Uterus (tissue), 4 donors: ENCODE results near the gene UCP2. TPM values are rescaled to one million over a fixed set of nuclear protein-coding genes. Genes with fewer than 3 reads are reported as not detected.

ENCODE experiments used
- DNase-seq, 2 donors: peaks; one replicate each; pipeline ENCODE4 v3.0.0-alpha.2; 2019 to 2020
- H3K27ac ChIP-seq, 2 donors: fragments of 200-600 bp; sonication (generic); 1 replicate in 1 of 2; 2 replicates in 1 of 2; pipeline ENCODE4 v1.5.1; 2016 to 2018
- H3K27me3 ChIP-seq, 2 donors: fragments of 200-600 bp; sonication (generic); one replicate each; pipeline ENCODE4 v1.5.1; 2018 to 2019; ENCODE audit warnings: control low read depth in 1 of 2
- H3K36me3 ChIP-seq, 2 donors: fragments of 200-600 bp; sonication (generic); one replicate each; pipeline ENCODE4 v1.5.1; 2019; ENCODE audit warnings: control low read depth in 1 of 2
- H3K4me1 ChIP-seq, 2 donors: fragments of 200-600 bp; sonication (generic); one replicate each; pipeline ENCODE4 v1.5.1; 2018 to 2019; ENCODE audit warnings: control low read depth in 1 of 2
- H3K4me3 ChIP-seq, 2 donors: fragments of 200-600 bp; sonication (generic); 1 replicate in 1 of 2; 2 replicates in 1 of 2; pipeline ENCODE4 v1.5.1; 2018 to 2019; ENCODE audit warnings: mild to moderate bottlenecking in 1 of 2
- H3K9me3 ChIP-seq, 2 donors: fragments of 200-600 bp; sonication (generic); one replicate each; pipeline ENCODE4 v1.5.1; 2019; ENCODE audit warnings: control low read depth in 1 of 2
- CTCF ChIP-seq, 4 experiments: fragments of 200-600 bp in 2 of 4; fragments of 450-650 bp in 2 of 4; sonication (generic) in 2 of 4; IDR thresholded peaks; one replicate each; pipeline ENCODE4 v1.5.1; 2016 to 2019; ENCODE audit warnings: antibody characterized with exemption in 4 of 4, mild to moderate bottlenecking in 2 of 4, moderate library complexity in 1 of 4
- POLR2A ChIP-seq, 2 donors: fragments of 450-650 bp; IDR thresholded peaks; one replicate each; pipeline ENCODE4 v1.6.1; 2016; ENCODE audit warnings: antibody characterized with exemption in 2 of 2, mild to moderate bottlenecking in 1 of 2, moderate library complexity in 1 of 2
- intact Hi-C: fragments of 100-400 bp; cut with DNase I; formaldehyde crosslinking; loops from one replicate; pipeline ENCODE4 v1.15.1; 2023; ENCODE audit warnings: low total_unique reads
- total RNA-seq, 4 donors: library from RNA; depleted of rRNA in 3 of 4; stranded (reverse); fragments of >200 nt in 3 of 4; gene quantifications; one replicate each; pipeline versions ENCODE4 v1.1.0 to v1.2.4, GENCODE V29; 2014 to 2023
- donor health status: DM: yes; HTN: yes; CAD: no.

UCP2 gene
- total RNA-seq, 4 donors from 2014 or later, result 10.8 to 64.7 (median 33.7) TPM; not detected in 1

GRCh38 chr11:73963861-73964260 is 18.8 kb downstream of the UCP2 start:
- Histone ChIP-seq H3K9me3 (no peaks in the 10 kb centered on the region), H3K4me3 (no peak overlapping the region), H3K4me1 (peaks cover 0 to 4% of the 10 kb centered on the region in 2 donors), H3K36me3 (no peaks in the 10 kb centered on the region), H3K27me3 (no peaks in the 10 kb centered on the region), H3K27ac (no peak overlapping the region)
- TF ChIP-seq CTCF (IDR thresholded peaks at IDR 0.05) (no peak), POLR2A (IDR thresholded peaks at IDR 0.05) (no peak)
- no peak for DNase-seq
- intact Hi-C loops, result no loop called here

- peaks cover 0 to 4% of the 10 kb centered on the region in 2 donors for H3K4me1 ChIP-seq
- no peak overlapping the region for H3K4me3 ChIP-seq
- no peaks in the 10 kb centered on the region for H3K36me3 ChIP-seq
- no peak for DNase-seq
- H3K27me3 ChIP-seq, result no peaks in the 10 kb centered on the region
- no peaks in the 10 kb centered on the region for H3K9me3 ChIP-seq
- intact Hi-C loops, result no loop called here
- no peak overlapping the region for H3K27ac ChIP-seq
- TF ChIP-seq CTCF (IDR thresholded peaks at IDR 0.05) (no peak), POLR2A (IDR thresholded peaks at IDR 0.05) (no peak)
Measured at GRCh38 chr11:73962101-73962705, 20.4 kb downstream of the UCP2 start.

GRCh38 chr11:73961321-73961720 is 21.3 kb downstream of the UCP2 start:
- Histone ChIP-seq H3K9me3 (no peaks in the 10 kb centered on the region), H3K27ac (no peak overlapping the region), H3K27me3 (no peaks in the 10 kb centered on the region), H3K4me1 (peaks cover 0 to 4% of the 10 kb centered on the region in 2 donors), H3K36me3 (no peaks in the 10 kb centered on the region), H3K4me3 (no peak overlapping the region)
- intact Hi-C loops, result no loop called here
- TF ChIP-seq POLR2A (IDR thresholded peaks at IDR 0.05) (no peak), CTCF (IDR thresholded peaks at IDR 0.05) (no peak)
- DNase-seq, result no peak

GRCh38 chr11:73958521-73959141 is 24.0 kb downstream of the UCP2 start:
- DNase-seq, result no peak
- no peak overlapping the region for H3K27ac ChIP-seq
- intact Hi-C loops, result no loop called here
- no peak overlapping the region for H3K4me3 ChIP-seq
- TF ChIP-seq POLR2A (IDR thresholded peaks at IDR 0.05), result no peak
- no peak for TF ChIP-seq CTCF (IDR thresholded peaks at IDR 0.05)
- no peaks in the 10 kb centered on the region for H3K36me3 ChIP-seq
- no peaks in the 10 kb centered on the region for H3K4me1 ChIP-seq
- no peaks in the 10 kb centered on the region for H3K9me3 ChIP-seq
- no peaks in the 10 kb centered on the region for H3K27me3 ChIP-seq

GRCh38 chr11:73957654-73958361 is 24.8 kb downstream of the UCP2 start:
- TF ChIP-seq POLR2A (IDR thresholded peaks at IDR 0.05), result no peak
- TF ChIP-seq CTCF (IDR thresholded peaks at IDR 0.05), result no peak
- Histone ChIP-seq H3K27ac (no peak overlapping the region), H3K9me3 (no peaks in the 10 kb centered on the region), H3K4me1 (no peaks in the 10 kb centered on the region), H3K27me3 (no peaks in the 10 kb centered on the region), H3K4me3 (no peak overlapping the region), H3K36me3 (no peaks in the 10 kb centered on the region)
- intact Hi-C loops, result no loop called here
- no peak for DNase-seq
